ENCODE results near the gene FGD4. TPM values are rescaled to one million over a fixed set of nuclear protein-coding genes. Genes with fewer than 3 reads are reported as not detected.
A peak's percentile ranks its signal among the peaks of the same experiment; 100 is the strongest.

The FGD4 gene
- 7.2 TPM for polyA plus RNA-seq (2013, experiment 1 of 2; ENCODE audit: insufficient read length)
- polyA plus RNA-seq (2013, experiment 2 of 2; ENCODE audit: insufficient read length): 8.4 TPM

GRCh38 chr12:32399370-32400113, at the start of gene FGD4:
FGD4 (plus strand) TSS chr12:32399558.
- peak; percentile 64 for DNase-seq

- no peak for DNase-seq
Observed at GRCh38 chr12:32353540-32353939, 45.8 kb upstream of the FGD4 start.

- no peak for DNase-seq
Observed at GRCh38 chr12:32357601-32358249, 41.6 kb upstream of the FGD4 start.

GRCh38 chr12:32360956-32361355, 38.4 kb upstream of the FGD4 start:
- no peak for DNase-seq

GRCh38 chr12:32362892-32363291, 36.5 kb upstream of the FGD4 start:
- no peak for DNase-seq

- peak; percentile 74 for DNase-seq
Observed at GRCh38 chr12:32365473-32366064, 33.8 kb upstream of the FGD4 start.

GRCh38 chr12:32366714-32367113, 32.6 kb upstream of the FGD4 start:
- DNase-seq: no peak

GRCh38 chr12:32367381-32367780, 32.0 kb upstream of the FGD4 start:
- no peak for DNase-seq

GRCh38 chr12:32369202-32369601, 30.2 kb upstream of the FGD4 start:
- no peak for DNase-seq

- DNase-seq: no peak
Observed at GRCh38 chr12:32377344-32378055, 21.9 kb upstream of the FGD4 start.

GRCh38 chr12:32379213-32379612, 20.1 kb upstream of the FGD4 start:
- DNase-seq: no peak

GRCh38 chr12:32379667-32380066, 19.7 kb upstream of the FGD4 start:
- no peak for DNase-seq

- no peak for DNase-seq
Observed at GRCh38 chr12:32382226-32382625, 17.1 kb upstream of the FGD4 start.

GRCh38 chr12:32390572-32391219, 8.7 kb upstream of the FGD4 start:
- DNase-seq: peak; percentile 16

- no peak for DNase-seq
Observed at GRCh38 chr12:32395026-32395425, 4.3 kb upstream of the FGD4 start.

- DNase-seq: no peak
Observed at GRCh38 chr12:32397696-32398095, 1.7 kb upstream of the FGD4 start.

GRCh38 chr12:32398181-32398580, 1.2 kb upstream of the FGD4 start:
- no peak for DNase-seq

- no peak for DNase-seq
Observed at GRCh38 chr12:32398816-32399369, 465 bp upstream of the FGD4 start.

- DNase-seq: no peak
Observed at GRCh38 chr12:32400114-32400672, 835 bp downstream of the FGD4 start.

GRCh38 chr12:32400866-32401265, 1.5 kb downstream of the FGD4 start:
- no peak for DNase-seq

- DNase-seq: no peak
Observed at GRCh38 chr12:32402170-32402569, 2.8 kb downstream of the FGD4 start.

GRCh38 chr12:32402946-32403345, 3.6 kb downstream of the FGD4 start:
- no peak for DNase-seq

Measured in fibroblast of skin of scalp (primary cell).